GM19397 (cell line): Measurements from ENCODE around the gene FBXW11.

Source experiments
- ATAC-seq: cut with Tn5 transposase; IDR thresholded peaks from one replicate; pipeline ENCODE4 v1.9.1; 2021; ENCODE audit warnings: mild to moderate bottlenecking, moderate library complexity; ENCODE audit not compliant: unreplicated experiment

The FBXW11 gene

DNA sequence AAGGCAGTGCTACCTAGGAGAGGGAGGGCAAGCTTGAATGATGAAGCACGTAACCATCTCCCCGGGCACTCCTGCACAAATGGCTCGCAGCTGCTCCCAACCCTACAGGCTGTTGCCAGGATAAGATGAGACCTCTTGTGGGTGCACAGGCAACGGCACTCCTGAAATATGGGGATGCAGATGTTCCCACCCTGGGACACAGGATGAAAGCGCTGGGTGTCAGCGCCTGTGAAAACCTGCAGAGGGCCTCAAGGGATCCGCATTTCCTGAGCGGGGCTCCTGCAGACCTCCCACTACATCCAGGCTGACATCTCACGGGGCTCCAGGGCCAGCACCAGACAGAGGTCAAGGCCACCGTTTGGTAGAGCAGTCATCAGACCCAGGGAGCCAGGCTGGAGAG lies 160.1 kb downstream of the FBXW11 start:
- ATAC-seq: no peak

- ATAC-seq: no peak
These were observed 160.6 kb downstream of the FBXW11 start for GRCh38 chr5:171845857-171846256.

GRCh38 chr5:171845040-171845630 lies 161.3 kb downstream of the FBXW11 start:
- no peak for ATAC-seq

GRCh38 chr5:171842777-171843328 lies 163.6 kb downstream of the FBXW11 start:
- no peak for ATAC-seq

DNA sequence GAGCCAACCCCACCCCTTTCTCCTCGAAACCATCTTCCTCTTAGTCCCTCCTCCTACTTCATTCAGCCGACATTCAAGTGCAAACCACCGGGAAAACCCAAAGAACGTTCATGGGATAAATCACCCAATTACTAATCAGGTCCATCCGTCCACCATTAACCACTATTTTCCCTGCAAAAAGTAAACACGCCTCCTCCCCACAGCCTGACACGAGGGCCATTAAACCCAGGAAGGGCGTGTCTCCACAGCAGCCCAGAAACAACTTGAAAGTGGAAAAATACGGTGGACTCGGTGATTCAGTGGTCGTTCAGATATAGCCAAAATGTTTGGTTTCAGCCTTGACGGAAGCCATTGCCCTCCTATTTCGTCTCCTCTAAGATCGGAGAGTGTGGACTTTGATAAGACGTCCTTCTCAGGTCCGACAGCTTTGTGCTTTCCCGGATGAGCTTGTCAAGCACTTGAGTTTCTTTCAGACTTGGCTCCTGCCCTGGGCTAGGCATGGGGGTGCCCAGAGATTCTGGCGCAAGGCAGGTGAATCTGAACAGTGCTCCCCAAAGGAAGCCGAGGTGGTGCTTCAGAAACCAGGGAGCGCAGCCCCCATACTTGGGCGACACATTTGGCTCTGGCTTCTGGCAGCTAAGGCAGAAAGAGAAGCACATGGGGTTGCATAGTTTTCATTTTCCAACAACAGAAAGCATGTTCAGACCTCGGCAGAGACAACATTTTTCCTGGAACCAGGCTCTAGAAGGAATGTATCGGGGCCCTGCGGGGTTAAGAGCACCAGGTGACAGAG lies 164.3 kb downstream of the FBXW11 start:
- no peak for ATAC-seq

DNA sequence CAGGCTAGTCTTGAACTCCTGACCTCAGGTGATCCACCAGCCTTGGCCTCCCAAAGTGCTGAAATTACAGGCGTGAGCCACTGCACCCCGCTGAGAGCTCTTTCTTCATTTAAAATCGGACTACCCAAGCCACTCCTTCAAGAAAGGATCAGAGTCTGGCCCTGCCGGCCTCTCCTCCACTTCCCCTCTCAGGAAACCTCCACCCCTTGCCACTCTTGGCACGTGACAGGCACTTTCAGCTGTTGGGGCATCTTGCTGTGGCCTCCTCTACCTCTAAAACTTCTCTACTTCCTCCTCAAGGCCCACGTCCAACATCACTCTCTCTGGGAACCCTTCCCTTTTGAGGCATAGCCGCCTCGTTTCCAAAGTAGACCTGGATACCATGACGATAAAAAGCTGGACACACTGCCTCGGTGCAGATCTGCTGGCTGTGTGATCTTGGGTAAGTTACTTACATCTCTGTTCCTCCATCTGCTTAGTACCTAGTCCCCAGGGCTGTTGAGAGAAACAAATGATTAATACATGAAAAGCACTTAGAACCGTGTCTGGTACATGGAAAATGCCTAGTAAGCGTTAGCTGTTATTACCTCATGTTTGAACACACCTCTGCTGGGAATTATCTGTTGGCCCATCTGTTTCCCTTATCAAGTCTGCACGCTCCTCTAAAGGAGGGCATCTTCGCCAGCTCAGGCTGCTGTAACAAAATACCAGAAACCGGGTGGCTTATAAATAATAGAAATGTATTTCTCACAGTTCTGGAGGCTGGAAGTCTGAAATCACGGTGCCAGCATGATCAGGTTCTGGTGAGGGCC lies 165.5 kb downstream of the FBXW11 start:
- ATAC-seq: no peak

- ATAC-seq: no peak
These were observed 166.4 kb downstream of the FBXW11 start for GRCh38 chr5:171840066-171840465.

DNA sequence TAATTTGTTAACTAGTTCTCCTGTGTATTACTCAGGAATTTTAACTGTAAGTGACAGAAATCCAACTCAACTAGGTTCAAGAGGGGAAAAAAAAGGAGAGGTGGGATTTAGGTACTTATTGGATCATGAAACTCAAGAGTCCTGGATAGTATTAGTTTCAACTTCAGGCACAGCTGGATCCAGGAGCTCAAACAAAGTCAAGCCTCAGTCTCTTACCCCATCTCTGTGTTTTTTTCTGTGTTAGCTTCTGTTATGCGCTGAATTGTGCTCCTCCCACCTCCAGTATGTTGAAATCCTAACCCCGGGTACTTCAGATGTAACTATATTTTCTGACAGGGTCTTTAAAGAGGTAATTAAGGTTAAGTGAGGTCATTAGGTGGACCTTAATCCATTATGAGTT lies 167.3 kb downstream of the FBXW11 start:
- ATAC-seq: no peak

GRCh38 chr5:171838066-171838465 lies 168.4 kb downstream of the FBXW11 start:
- no peak for ATAC-seq

DNA sequence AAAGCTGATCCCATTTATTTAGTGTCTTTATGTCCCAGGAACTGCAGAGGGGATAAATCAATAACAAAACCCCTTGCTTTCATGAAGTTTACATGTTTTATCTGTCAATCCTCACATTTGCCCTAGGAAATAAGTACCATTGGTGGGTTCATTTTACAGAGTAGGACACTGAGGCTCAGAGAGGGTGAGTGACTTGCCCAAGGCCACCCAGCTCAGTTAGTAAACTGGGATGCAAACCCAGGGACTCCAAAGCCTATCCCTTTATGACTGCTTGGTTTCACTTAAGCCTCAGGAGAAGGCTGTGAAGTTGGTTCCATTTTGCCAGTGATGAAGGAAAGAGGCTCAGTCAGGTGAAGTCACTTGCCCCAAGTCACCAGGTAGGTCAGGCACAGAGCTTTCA lies 168.9 kb downstream of the FBXW11 start:
- no peak for ATAC-seq

DNA sequence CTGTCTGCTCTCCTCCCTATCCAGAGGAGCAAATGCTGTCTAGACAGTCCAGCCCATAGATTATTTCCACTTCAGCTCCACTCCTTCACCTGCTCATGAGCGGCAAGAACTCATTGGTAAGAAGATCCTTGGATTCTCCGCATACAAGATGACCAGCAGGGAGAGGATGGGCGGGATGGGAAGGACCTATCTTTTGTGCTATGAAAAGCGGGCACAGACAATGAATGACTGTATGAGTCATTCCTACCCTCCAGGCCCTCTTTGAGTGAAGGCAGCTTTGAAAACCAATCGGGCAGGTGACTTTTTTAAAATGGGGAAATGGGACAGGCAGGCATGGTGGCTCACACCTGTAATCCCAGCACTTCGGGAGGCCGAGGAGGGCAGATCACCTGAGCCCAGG lies 171.4 kb downstream of the FBXW11 start:
- no peak for ATAC-seq

GRCh38 chr5:171834461-171834860 lies 172.0 kb downstream of the FBXW11 start:
- ATAC-seq: no peak

- ATAC-seq: no peak
These were observed 173.7 kb downstream of the FBXW11 start for GRCh38 chr5:171832775-171833174.

DNA sequence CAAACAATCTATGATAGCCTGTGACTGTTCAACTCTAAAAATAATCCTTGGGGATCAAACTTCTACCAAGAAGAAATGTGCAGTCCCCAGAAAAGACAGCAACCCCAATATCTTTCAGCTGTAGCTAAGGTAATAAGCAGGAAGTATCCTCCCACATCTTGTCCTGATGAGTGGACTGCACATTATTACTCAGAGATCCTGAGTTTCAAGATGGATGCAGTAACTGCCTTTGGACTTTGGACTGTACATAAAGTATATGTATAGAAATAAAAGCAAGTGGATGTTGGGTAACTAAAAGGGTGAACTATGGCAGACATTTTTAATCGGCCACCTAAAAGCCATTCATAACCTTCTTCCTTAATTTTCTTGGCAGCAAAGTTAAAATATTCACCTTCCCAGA lies 175.8 kb downstream of the FBXW11 start:
- ATAC-seq: no peak

DNA sequence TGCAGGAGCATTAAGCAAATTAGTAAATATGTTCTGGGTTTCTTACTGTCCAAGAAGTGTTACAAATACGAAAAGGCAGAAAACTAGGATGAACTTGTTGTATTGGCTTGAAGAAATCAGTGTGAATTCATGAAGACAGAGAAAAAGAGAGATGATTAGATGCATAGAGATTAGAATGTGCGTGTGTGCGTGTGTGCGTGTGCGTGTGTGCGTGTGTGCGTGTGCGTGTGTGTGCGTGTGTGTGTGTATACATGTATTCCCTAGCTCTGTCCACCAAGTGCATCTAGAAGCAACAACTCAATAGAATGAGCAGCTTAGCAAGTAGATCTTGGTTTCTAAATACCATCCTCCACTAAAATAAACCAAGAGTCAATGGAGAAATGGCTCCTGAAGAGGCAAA lies 179.3 kb downstream of the FBXW11 start:
- ATAC-seq: no peak

- ATAC-seq: no peak
These were observed 180.3 kb downstream of the FBXW11 start for GRCh38 chr5:171826132-171826531.

DNA sequence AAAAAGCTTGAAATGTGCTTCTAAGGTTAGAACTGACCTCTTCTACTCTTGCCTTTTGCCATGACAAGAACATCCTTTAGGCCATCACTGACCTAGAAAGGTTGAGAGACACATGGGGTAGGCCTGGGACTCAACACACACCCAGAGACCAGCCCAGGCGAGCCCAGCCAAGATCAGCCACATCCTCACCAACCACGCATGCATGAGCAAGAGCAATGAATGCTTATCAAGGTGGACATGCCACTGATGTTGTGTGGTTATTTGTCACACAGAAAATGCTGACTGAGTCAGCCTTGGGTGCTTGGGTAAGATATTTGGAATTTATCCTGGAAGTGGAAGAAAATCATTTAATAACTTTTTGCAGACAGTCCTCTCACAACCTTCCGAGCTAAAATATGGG lies 181.4 kb downstream of the FBXW11 start:
- no peak for ATAC-seq

DNA sequence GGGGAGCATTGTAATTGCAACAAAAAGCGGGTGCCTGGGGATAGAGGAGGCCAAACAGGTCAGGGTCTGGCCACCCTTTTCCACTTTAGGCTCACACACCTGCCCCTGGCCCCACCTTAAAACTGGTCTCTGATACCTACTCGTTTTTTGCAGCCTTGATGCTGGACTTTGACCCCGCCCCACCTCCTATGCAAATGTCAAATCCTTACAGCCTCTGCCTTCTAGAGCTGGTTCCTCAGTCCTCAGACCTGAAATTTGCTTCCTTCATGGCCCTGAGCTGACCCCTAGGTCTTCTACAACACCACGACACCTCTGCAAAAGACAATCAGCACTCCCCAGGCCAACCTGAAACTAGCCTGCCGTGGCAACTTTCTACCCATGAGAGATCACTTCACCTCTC lies 183.2 kb downstream of the FBXW11 start:
- no peak for ATAC-seq

- no peak for ATAC-seq
These were observed 185.2 kb downstream of the FBXW11 start for GRCh38 chr5:171821286-171821685.

- ATAC-seq: no peak
These were observed 185.9 kb downstream of the FBXW11 start for GRCh38 chr5:171820561-171820960.

DNA sequence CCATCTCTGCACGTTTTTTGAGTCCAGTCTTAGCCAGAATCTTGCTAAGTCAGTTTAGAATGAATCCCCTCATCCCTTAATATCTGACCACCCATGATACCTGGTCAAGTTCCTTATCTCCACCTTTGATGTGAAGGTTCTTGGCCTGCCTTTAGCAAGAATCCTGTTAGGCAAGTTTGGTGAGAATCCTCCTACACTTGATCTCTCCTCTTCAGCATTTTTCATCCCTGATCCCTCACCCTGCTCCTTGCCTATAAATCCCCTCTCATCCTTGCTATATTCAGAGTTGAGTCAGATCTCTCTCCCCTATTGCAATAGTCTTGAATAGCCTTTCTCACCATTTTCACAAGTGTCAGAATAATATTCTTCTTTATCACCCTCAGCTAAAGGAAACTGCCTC lies 189.8 kb downstream of the FBXW11 start:
- no peak for ATAC-seq
